Neural progenitor cell (in vitro differentiated cells): ENCODE measurements around the gene ATP8B3.

Experiments
- EZH2 ChIP-seq: fragments of 200-600 bp; sonication (generic); IDR thresholded peaks from 2 replicates; pipeline ENCODE4 v1.6.1; 2017; ENCODE audit warnings: antibody characterized with exemption, mild to moderate bottlenecking, moderate library complexity
- TF ChIP-seq, protein P1 (sequence below): fragments of 200-600 bp; sonication (generic); IDR thresholded peaks from 2 replicates; pipeline ENCODE4 v1.5.1; 2017; ENCODE audit warnings: antibody characterized with exemption, mild to moderate bottlenecking

- TF ChIP-seq, protein P1, sequence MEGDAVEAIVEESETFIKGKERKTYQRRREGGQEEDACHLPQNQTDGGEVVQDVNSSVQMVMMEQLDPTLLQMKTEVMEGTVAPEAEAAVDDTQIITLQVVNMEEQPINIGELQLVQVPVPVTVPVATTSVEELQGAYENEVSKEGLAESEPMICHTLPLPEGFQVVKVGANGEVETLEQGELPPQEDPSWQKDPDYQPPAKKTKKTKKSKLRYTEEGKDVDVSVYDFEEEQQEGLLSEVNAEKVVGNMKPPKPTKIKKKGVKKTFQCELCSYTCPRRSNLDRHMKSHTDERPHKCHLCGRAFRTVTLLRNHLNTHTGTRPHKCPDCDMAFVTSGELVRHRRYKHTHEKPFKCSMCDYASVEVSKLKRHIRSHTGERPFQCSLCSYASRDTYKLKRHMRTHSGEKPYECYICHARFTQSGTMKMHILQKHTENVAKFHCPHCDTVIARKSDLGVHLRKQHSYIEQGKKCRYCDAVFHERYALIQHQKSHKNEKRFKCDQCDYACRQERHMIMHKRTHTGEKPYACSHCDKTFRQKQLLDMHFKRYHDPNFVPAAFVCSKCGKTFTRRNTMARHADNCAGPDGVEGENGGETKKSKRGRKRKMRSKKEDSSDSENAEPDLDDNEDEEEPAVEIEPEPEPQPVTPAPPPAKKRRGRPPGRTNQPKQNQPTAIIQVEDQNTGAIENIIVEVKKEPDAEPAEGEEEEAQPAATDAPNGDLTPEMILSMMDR, result no peak
- peak; percentile 73 for TF ChIP-seq EZH2
Observed at GRCh38 chr19:1789261-1790041, 22.6 kb downstream of the ATP8B3 start.
